Fibroblast of lung (primary cell): ENCODE data around the gene CEACAM6. TPM values are rescaled to one million over a fixed set of nuclear protein-coding genes. Genes with fewer than 3 reads are reported as not detected.

Experiments used
- DNase-seq, 2 donors: peaks; one replicate each; pipeline versions ENCODE4 v3.0.0 to v3.0.0-alpha.2; 2010; ENCODE audit warnings: low read depth in 2 of 2
- H2AFZ ChIP-seq: 2 replicates; pipeline ENCODE4 v1.5.1; 2012; ENCODE audit warnings: low read length, control low read depth, inconsistent platforms
- H3K27ac ChIP-seq: 2 replicates; pipeline ENCODE4 v1.5.1; 2011; ENCODE audit warnings: low read length, control low read depth; ENCODE audit not compliant: insufficient read depth
- H3K27me3 ChIP-seq: 2 replicates; pipeline ENCODE4 v1.5.1; 2011; ENCODE audit warnings: mild to moderate bottlenecking, low read length; ENCODE audit not compliant: control insufficient read depth, insufficient read depth
- H3K36me3 ChIP-seq: 2 replicates; pipeline ENCODE4 v1.5.1; 2011; ENCODE audit warnings: low read length; ENCODE audit not compliant: control insufficient read depth, insufficient read depth
- H3K4me1 ChIP-seq: 2 replicates; pipeline ENCODE4 v1.5.1; 2011; ENCODE audit warnings: low read length; ENCODE audit not compliant: control insufficient read depth, insufficient read depth; ENCODE audit errors: extremely low read depth
- H3K4me2 ChIP-seq: 2 replicates; pipeline ENCODE4 v1.5.1; 2011; ENCODE audit warnings: low read length, control low read depth; ENCODE audit not compliant: insufficient read depth; ENCODE audit errors: extremely low read depth
- H3K4me3 ChIP-seq, 4 experiments: fragments of 200-600 bp in 1 of 4; sonication (generic) in 1 of 4; replicated peaks in 1 of 4; 2 replicates each; pipeline ENCODE4 v1.5.1; 2011 to 2016; ENCODE audit warnings: low read length in 4 of 4, low read depth in 3 of 4, mild to moderate bottlenecking in 3 of 4, control low read depth in 2 of 4, inconsistent platforms in 1 of 4, mixed read lengths in 1 of 4; ENCODE audit not compliant: insufficient read depth in 1 of 4; ENCODE audit errors: control extremely low read depth in 1 of 4
- H3K79me2 ChIP-seq: 2 replicates; pipeline ENCODE4 v1.5.1; 2012; ENCODE audit warnings: mild to moderate bottlenecking, low read length, inconsistent platforms; ENCODE audit not compliant: control insufficient read depth, insufficient read depth
- H3K9ac ChIP-seq: 2 replicates; pipeline ENCODE4 v1.5.1; 2011; ENCODE audit warnings: mild to moderate bottlenecking, low read length, control low read depth; ENCODE audit not compliant: insufficient read depth
- H3K9me3 ChIP-seq: 2 replicates; pipeline ENCODE4 v1.5.1; 2012; ENCODE audit warnings: low read depth, low read length; ENCODE audit not compliant: control insufficient read depth, insufficient read depth
- H4K20me1 ChIP-seq: 2 replicates; pipeline ENCODE4 v1.5.1; 2011; ENCODE audit warnings: low read length; ENCODE audit not compliant: control insufficient read depth, insufficient read depth; ENCODE audit errors: extremely low read depth
- EZH2 ChIP-seq: IDR thresholded peaks from 2 replicates; pipeline ENCODE4 v1.5.1; 2012; ENCODE audit warnings: low read length, control low read depth, mild to moderate bottlenecking; ENCODE audit errors: missing control alignments
- polyA plus RNA-seq, 2 donors: library from polyadenylated mRNA; depleted of rRNA in 1 of 2; stranded (reverse) in 1 of 2; unstranded in 1 of 2; fragments of >200 nt; gene quantifications; 2 replicates each; pipeline ENCODE4 v1.2.1, GENCODE V29; 2011 to 2012; ENCODE audit warnings: missing spikeins in 1 of 2
- total RNA-seq: library from RNA; depleted of rRNA; stranded (reverse); fragments of >200 nt; gene quantifications from 2 replicates; pipeline ENCODE4 v1.2.1, GENCODE V29; 2014
- TF ChIP-seq, protein P1 (sequence below), 2 donors: IDR thresholded peaks in 1 of 2; conservative IDR thresholded peaks in 1 of 2; 1 replicate in 1 of 2; 2 replicates in 1 of 2; pipeline ENCODE4 v1.5.1; 2011 to 2012; ENCODE audit warnings: low read length in 2 of 2, control low read depth in 1 of 2, inconsistent platforms in 1 of 2, low read depth in 1 of 2, mild to moderate bottlenecking in 1 of 2

CEACAM6 gene
- total and polyA plus RNA-seq, 2 donors (not counting 1 experiment from before 2014, with no cell fraction given) = not detected

DNA sequence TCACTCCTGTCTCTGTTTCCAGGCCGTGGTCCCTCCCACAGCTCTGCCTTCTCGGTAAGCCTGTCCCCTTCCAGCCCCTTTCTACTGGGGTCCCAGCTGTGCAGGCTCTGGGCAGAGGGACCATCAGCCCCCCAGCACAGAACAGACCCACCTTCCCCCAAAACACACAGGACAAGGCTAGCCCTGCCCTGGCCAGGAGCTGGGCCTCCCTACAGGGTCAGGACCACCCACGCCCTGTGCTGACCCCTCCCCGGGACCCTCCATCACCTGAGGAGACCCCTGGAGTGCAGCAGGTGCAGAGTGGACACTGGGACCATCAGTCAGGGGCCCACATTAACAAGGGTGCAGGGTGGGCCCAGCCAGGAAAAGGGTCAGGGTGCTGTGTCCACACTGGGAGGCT, 55.0 kb downstream of the CEACAM6 start:
- TF ChIP-seq, protein P1, sequence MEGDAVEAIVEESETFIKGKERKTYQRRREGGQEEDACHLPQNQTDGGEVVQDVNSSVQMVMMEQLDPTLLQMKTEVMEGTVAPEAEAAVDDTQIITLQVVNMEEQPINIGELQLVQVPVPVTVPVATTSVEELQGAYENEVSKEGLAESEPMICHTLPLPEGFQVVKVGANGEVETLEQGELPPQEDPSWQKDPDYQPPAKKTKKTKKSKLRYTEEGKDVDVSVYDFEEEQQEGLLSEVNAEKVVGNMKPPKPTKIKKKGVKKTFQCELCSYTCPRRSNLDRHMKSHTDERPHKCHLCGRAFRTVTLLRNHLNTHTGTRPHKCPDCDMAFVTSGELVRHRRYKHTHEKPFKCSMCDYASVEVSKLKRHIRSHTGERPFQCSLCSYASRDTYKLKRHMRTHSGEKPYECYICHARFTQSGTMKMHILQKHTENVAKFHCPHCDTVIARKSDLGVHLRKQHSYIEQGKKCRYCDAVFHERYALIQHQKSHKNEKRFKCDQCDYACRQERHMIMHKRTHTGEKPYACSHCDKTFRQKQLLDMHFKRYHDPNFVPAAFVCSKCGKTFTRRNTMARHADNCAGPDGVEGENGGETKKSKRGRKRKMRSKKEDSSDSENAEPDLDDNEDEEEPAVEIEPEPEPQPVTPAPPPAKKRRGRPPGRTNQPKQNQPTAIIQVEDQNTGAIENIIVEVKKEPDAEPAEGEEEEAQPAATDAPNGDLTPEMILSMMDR (conservative IDR thresholded peaks at IDR 0.05 in 1 of 2, IDR thresholded peaks at IDR 0.05 in 1 of 2; ENCODE audit: low read depth in 1 of 2, low read length in 2 of 2) = no peak
- TF ChIP-seq EZH2 = no peak
- no peak for DNase-seq
- no peaks in the 10 kb centered on the region for H4K20me1 ChIP-seq
- no peaks in the 10 kb centered on the region for H3K36me3 ChIP-seq
- H3K9me3 ChIP-seq = no peaks in the 10 kb centered on the region
- H3K79me2 ChIP-seq = no peaks in the 10 kb centered on the region
- no peaks in the 10 kb centered on the region for H3K27me3 ChIP-seq
- no peak overlapping the region for H2AFZ ChIP-seq
- no peak overlapping the region for H3K9ac ChIP-seq
- H3K4me1 ChIP-seq = no peaks in the 10 kb centered on the region
- H3K4me3 ChIP-seq = no peak overlapping the region
- H3K27ac ChIP-seq = no peak overlapping the region
- H3K4me2 ChIP-seq = no peak overlapping the region

DNA sequence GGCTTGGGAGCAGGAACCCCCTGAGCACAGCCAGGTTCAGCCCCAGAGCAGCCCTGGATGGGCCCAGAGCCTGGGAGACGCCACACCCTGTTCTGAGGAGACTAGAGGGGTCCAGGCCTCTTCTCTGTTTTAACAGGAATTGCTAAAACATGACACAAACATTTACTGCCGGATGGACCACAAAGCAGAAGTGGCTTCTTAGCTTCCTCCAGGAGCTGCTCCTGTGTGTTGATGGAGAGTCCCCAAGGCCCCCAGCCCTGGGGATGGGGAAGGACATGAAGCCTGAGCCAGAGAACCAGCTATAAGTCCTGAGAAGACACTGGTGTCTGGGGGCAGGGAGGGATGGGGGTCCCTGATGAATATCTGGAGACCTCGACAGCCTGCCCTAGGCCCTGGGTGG, 55.7 kb downstream of the CEACAM6 start:
- no peak overlapping the region for H3K9ac ChIP-seq
- no peaks in the 10 kb centered on the region for H3K27me3 ChIP-seq
- no peak for DNase-seq
- H3K79me2 ChIP-seq = no peaks in the 10 kb centered on the region
- TF ChIP-seq, protein P1 (conservative IDR thresholded peaks at IDR 0.05 in 1 of 2, IDR thresholded peaks at IDR 0.05 in 1 of 2; ENCODE audit: low read depth in 1 of 2, low read length in 2 of 2) = no peak
- no peak for TF ChIP-seq EZH2
- no peak overlapping the region for H3K4me2 ChIP-seq
- H3K4me1 ChIP-seq = no peaks in the 10 kb centered on the region
- no peaks in the 10 kb centered on the region for H3K36me3 ChIP-seq
- no peak overlapping the region for H3K27ac ChIP-seq
- H3K4me3 ChIP-seq = no peak overlapping the region
- no peaks in the 10 kb centered on the region for H4K20me1 ChIP-seq
- H3K9me3 ChIP-seq = no peaks in the 10 kb centered on the region
- H2AFZ ChIP-seq = no peak overlapping the region

DNA sequence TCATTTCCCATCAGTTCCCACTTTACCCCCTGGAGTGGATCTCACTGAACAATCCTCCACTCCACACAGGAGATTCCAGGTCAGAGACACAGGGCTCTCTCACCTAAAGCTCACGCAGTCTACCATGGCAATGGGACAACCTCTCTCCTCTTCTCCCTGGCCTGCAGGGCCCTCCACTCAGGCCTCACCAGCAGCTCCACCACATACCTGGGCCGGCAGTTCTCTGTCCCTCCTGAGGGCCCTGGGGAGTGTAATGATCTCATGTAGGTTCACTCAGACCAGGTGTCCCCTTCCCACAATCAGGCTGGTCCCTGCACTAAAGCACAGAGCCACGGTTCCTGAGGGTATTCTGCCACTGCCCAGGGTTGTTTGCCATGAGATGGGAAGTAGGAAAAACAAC, 56.7 kb downstream of the CEACAM6 start:
- Histone ChIP-seq H3K79me2 (no peaks in the 10 kb centered on the region), H4K20me1 (no peaks in the 10 kb centered on the region), H3K4me3 (no peak overlapping the region), H3K4me2 (no peak overlapping the region), H3K36me3 (no peaks in the 10 kb centered on the region), H3K9ac (no peak overlapping the region), H2AFZ (no peak overlapping the region), H3K4me1 (no peaks in the 10 kb centered on the region), H3K27ac (no peak overlapping the region), H3K9me3 (no peaks in the 10 kb centered on the region), H3K27me3 (no peaks in the 10 kb centered on the region)
- DNase-seq = no peak
- TF ChIP-seq, protein P1 (conservative IDR thresholded peaks at IDR 0.05 in 1 of 2, IDR thresholded peaks at IDR 0.05 in 1 of 2; ENCODE audit: low read depth in 1 of 2, low read length in 2 of 2) = no peak
- no peak for TF ChIP-seq EZH2
